Measurements from ENCODE around the gene CLCN2. TPM values are rescaled to one million over a fixed set of nuclear protein-coding genes. Genes with fewer than 3 reads are reported as not detected.

The CLCN2 gene
- total and polyA plus RNA-seq, 2 of the 8 experiments (the other 6 are each of a cell fraction or from before 2014, with no cell fraction given), result 13.7 to 16.1 TPM

DNA sequence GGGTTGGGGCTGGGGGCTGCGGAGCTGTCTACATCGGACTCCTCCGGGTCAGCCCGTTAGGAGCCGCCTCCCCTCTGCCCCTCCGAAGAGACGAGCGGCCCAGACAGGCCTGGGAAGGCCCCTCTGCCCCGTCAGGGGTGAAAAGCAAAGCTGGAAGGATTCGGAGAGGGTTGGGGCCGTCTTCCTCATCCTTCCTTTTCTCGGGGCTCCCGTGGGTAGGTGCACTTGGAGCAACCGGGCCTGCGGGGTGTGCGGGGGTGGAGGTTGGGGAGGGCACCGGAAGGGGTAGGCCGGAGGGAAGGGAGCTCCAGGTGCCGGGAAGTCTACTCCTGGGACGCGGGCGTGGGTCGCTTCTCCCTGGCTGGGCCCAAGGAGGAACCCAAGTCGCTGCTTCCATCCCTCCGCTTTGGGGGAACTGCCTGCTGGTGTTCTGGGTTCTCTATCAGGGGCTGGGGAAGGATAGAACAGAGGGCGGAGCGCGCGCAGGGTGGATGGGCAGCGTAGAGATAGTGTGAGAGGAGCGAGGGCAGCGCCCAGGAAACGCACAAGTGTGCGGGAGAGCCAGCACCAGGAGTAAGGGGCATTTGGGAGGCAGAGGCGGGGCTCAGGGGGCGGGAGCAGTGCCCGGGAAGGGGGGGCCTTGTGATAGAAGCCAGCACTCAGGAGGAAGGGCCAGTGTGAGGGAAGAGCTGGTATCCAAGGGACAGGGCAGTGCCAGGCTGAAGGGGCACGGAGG, 695 bp upstream of the CLCN2 start:
- Histone ChIP-seq H3K4me1 (replicated peaks in 1 of 4; ENCODE audit: control insufficient read depth in 3 of 4, insufficient read depth in 4 of 4, low read length in 3 of 4) (peaks cover 3 to 18% (median 12%) of the 10 kb centered on the region in 4 experiments), H2AK5ac (ENCODE audit: low read depth, low read length) (no peak overlapping the region; the same call in 1 of the 2 replicates), H2BK120ac (replicated peaks; ENCODE audit: low read depth, low read length) (no peak overlapping the region), H3K36me3 (ENCODE audit: control insufficient read depth in 2 of 4, insufficient read depth in 4 of 4, low read length in 3 of 4) (peaks cover 3 to 30% (median 21%) of the 10 kb centered on the region in 4 experiments; a peak in 7 of 8 replicates), H2BK15ac (ENCODE audit: low read length) (0 out of 2 replicates have a peak overlapping the region, but pooled peaks have one; percentile 46), H3K4ac (replicated peaks; ENCODE audit: insufficient read length, low read depth, low read length) (peak overlapping the region; percentile 78), H3K23ac (ENCODE audit: insufficient read length) (no peak overlapping the region), H3K79me2 (ENCODE audit: control insufficient read depth in 1 of 2, insufficient read depth in 2 of 2, low read length in 2 of 2) (peaks cover 0 to 15% of the 10 kb centered on the region in 2 experiments; a peak in 2 of 4 replicates), H4K91ac (replicated peaks; ENCODE audit: insufficient read length, low read length) (peak overlapping the region; percentile 3), H3K18ac (ENCODE audit: extremely low read depth, low read length) (peak overlapping the region; percentile 17), H4K5ac (ENCODE audit: insufficient read length, low read depth, low read length) (peak overlapping the region; percentile 85), H3K27ac (ENCODE audit: low read depth, low read length) (peak overlapping the region; percentile 92), H3K4me3 (ENCODE audit: extremely low read depth in 1 of 4, insufficient read depth in 2 of 4, low read depth in 3 of 4, low read length in 4 of 4) (peak overlapping the region; percentile 77 to 88 (median 80)), H4K8ac (ENCODE audit: extremely low read depth, insufficient read depth, low read length) (peak overlapping the region; percentile 97; the same call in 1 of the 2 replicates), H3K4me2 (ENCODE audit: insufficient read depth in 1 of 2, low read depth in 2 of 2, low read length in 2 of 2) (peak overlapping the region; percentile 94 to 98), H3K9ac (replicated peaks in 1 of 4; ENCODE audit: extremely low read depth in 1 of 4, low read depth in 3 of 4, low read length in 3 of 4) (peak overlapping the region in 3 of 4 experiments; percentile 70 to 92 (median 74); a peak in 6 of 7 replicates), H3K79me1 (ENCODE audit: low read depth, low read length) (0 out of 2 replicates have a peak, but pooled peaks cover 3% of the 10 kb centered on the region), H4K20me1 (replicated peaks in 1 of 2; ENCODE audit: control insufficient read depth in 1 of 2, insufficient read depth in 2 of 2, low read length in 2 of 2) (peaks cover 8 to 12% of the 10 kb centered on the region in 2 experiments), H2BK5ac (ENCODE audit: low read depth, low read length) (peak overlapping the region; percentile 88), H3K14ac (ENCODE audit: insufficient read length) (no peak overlapping the region), H3K27me3 (replicated peaks in 1 of 4; ENCODE audit: control insufficient read depth in 3 of 4, extremely low read depth in 1 of 4, insufficient read depth in 3 of 4, low read length in 3 of 4) (peaks cover 0 to 8% (median 3%) of the 10 kb centered on the region in 4 experiments; a peak in 3 of 7 replicates), H2BK12ac (ENCODE audit: low read depth, low read length) (peak overlapping the region; percentile 60; the same call in 1 of the 2 replicates), H2BK20ac (ENCODE audit: low read length) (no peak overlapping the region), H3K23me2 (ENCODE audit: low read depth, low read length) (peaks cover 22% of the 10 kb centered on the region), H3K56ac (replicated peaks; ENCODE audit: insufficient read length, low read depth, low read length) (peak overlapping the region; percentile 51), H3K9me3 (ENCODE audit: insufficient read depth in 2 of 2, low read depth in 1 of 2, low read length in 1 of 2) (no peaks in the 10 kb centered on the region), H2AFZ (ENCODE audit: low read length) (no peak overlapping the region)
- FAIRE-seq, result no peak
- 2% methylated on average over 30 of the region's 38 CpGs; no CpG with 5 or more reads in 1 of the 2 experiments for WGBS, 2 experiments (ENCODE audit: extremely low coverage in 1 of 2, insufficient coverage in 1 of 2, insufficient read length in 1 of 2, insufficient replicate concordance in 2 of 2, low coverage in 1 of 2, low lambda C conversion rate in 2 of 2, missing lambda C conversion rate in 1 of 2)
- ChIA-PET CTCF (ENCODE audit: partially characterized antibody) (interaction anchor here (0.7 to 7.1 kb wide), 8 partner anchors 8 to 467 kb away, joined by 3 to 47 read pairs (median 4); no protein-coding TSS in a partner anchor), POLR2A (ENCODE audit: partially characterized antibody) (interaction anchor here (0.6 to 5.2 kb wide), 19 partner anchors 10 to 376 kb away, joined by 3 to 32 read pairs (median 4); partner anchors contain the start of gene FAM131A)
- DNase-seq (ENCODE audit: low read depth in 1 of 2, low spot score in 2 of 2), result peak in 1 of 2 experiments; percentile 70
- TF ChIP-seq KDM4A (IDR thresholded peaks at IDR 0.05; ENCODE audit: low read depth, low read length, severe bottlenecking) (peak; percentile 35), POLR2AphosphoS5 (IDR thresholded peaks at IDR 0.05; ENCODE audit: low read depth, low read length) (peak; percentile 72), CHD1 (IDR thresholded peaks at IDR 0.05; ENCODE audit: low read depth, low read length) (no peak), HDAC2 (IDR thresholded peaks at IDR 0.05; ENCODE audit: borderline replicate concordance in 1 of 2, low read depth in 2 of 2, low read length in 2 of 2) (0 out of 4 replicates have a peak, but pooled peaks of 1 of the 2 experiments have one; percentile 25), SAP30 (IDR thresholded peaks at IDR 0.05; ENCODE audit: insufficient read depth, insufficient replicate concordance, low read length) (peak; percentile 14), EP300 (IDR thresholded peaks at IDR 0.05; ENCODE audit: borderline replicate concordance in 1 of 2, low read depth in 2 of 2, low read length in 2 of 2) (peak in 1 of 2 experiments; percentile 72; a peak in 1 of 3 replicates), EGR1 (IDR thresholded peaks at IDR 0.05; ENCODE audit: borderline replicate concordance, low read depth, low read length) (peak; percentile 56), EZH2 (IDR thresholded peaks at IDR 0.05; ENCODE audit: low read depth, low read length, severe bottlenecking) (no peak), ASH2L (IDR thresholded peaks at IDR 0.05; ENCODE audit: low read length) (peak; percentile 21)
